HepG2 (cell line): ENCODE results near the gene TRMT112. TPM values are rescaled to one million over a fixed set of nuclear protein-coding genes. Genes with fewer than 3 reads are reported as not detected.

Experiments
- AGO1 ChIP-seq: fragments of 200-400 bp; formaldehyde crosslinking; IDR thresholded peaks from 2 replicates; pipeline ENCODE4 v1.6.1; 2017; ENCODE audit warnings: mild to moderate bottlenecking, low read depth, low read length, moderate library complexity; ENCODE audit not compliant: poor library complexity, severe bottlenecking
- ARNT2 ChIP-seq: sonication (generic); formaldehyde crosslinking; IDR thresholded peaks from 2 replicates; pipeline ENCODE4 v1.8.0; 2022; ENCODE audit warnings: mild to moderate bottlenecking, low read depth, missing genetic modification reagents, moderate library complexity
- CTCF ChIP-seq: sonication (generic); formaldehyde crosslinking; IDR thresholded peaks from 2 replicates; pipeline ENCODE4 v1.5.0; 2020; ENCODE audit warnings: mild to moderate bottlenecking, missing genetic modification reagents, moderate library complexity
- GATAD2A ChIP-seq: IDR thresholded peaks from 2 replicates; pipeline ENCODE4 v1.6.1; 2016
- KDM6A ChIP-seq: IDR thresholded peaks from 2 replicates; pipeline ENCODE4 v1.6.1; 2016; ENCODE audit warnings: low read depth
- MLX ChIP-seq: IDR thresholded peaks from 2 replicates; pipeline ENCODE4 v1.6.1; 2016
- MTERF4 ChIP-seq: sonication (generic); formaldehyde crosslinking; IDR thresholded peaks from 2 replicates; pipeline ENCODE4 v1.8.0; 2023; ENCODE audit warnings: mild to moderate bottlenecking, missing genetic modification reagents
- MXD4 ChIP-seq: IDR thresholded peaks from 2 replicates; pipeline ENCODE4 v1.6.1; 2016; ENCODE audit warnings: mild to moderate bottlenecking, missing biosample characterization, missing genetic modification reagents
- PAXIP1 ChIP-seq: sonication (generic); formaldehyde crosslinking; conservative IDR thresholded peaks from 2 replicates; pipeline ENCODE4 v1.4.0; 2020; ENCODE audit warnings: mild to moderate bottlenecking, missing genetic modification reagents, moderate library complexity
- POLR2G ChIP-seq: fragments of 200-400 bp; formaldehyde crosslinking; IDR thresholded peaks from 2 replicates; pipeline ENCODE4 v1.6.1; 2018; ENCODE audit warnings: mild to moderate bottlenecking, low read depth, low read length, moderate library complexity
- RARA ChIP-seq: IDR thresholded peaks from 2 replicates; pipeline ENCODE4 v1.6.1; 2016; ENCODE audit warnings: missing genetic modification reagents, missing compliant biosample characterization
- RXRB ChIP-seq: IDR thresholded peaks from 2 replicates; pipeline ENCODE4 v1.6.1; 2016; ENCODE audit warnings: borderline replicate concordance, missing genetic modification reagents, missing compliant biosample characterization
- TARDBP ChIP-seq: sonication (generic); formaldehyde crosslinking; IDR thresholded peaks from 2 replicates; pipeline ENCODE4 v1.8.0; 2022; ENCODE audit warnings: mild to moderate bottlenecking, missing genetic modification reagents
- TEAD2 ChIP-seq: sonication (generic); formaldehyde crosslinking; IDR thresholded peaks from 2 replicates; pipeline ENCODE4 v1.9.0; 2021; ENCODE audit warnings: missing genetic modification reagents
- ZBTB43 ChIP-seq: sonication (generic); formaldehyde crosslinking; conservative IDR thresholded peaks from 2 replicates; pipeline ENCODE4 v1.4.0; 2020; ENCODE audit warnings: missing genetic modification reagents
- ZFP91 ChIP-seq: sonication (generic); formaldehyde crosslinking; IDR thresholded peaks from 2 replicates; pipeline ENCODE4 v1.9.0; 2022; ENCODE audit warnings: missing genetic modification reagents, mild to moderate bottlenecking, borderline replicate concordance
- ZNF577 ChIP-seq: sonication (generic); formaldehyde crosslinking; IDR thresholded peaks from 2 replicates; pipeline ENCODE4 v1.4.0; 2020; ENCODE audit warnings: mild to moderate bottlenecking, low read depth, missing genetic modification reagents, borderline replicate concordance
- ZNF589 ChIP-seq: sonication (generic); formaldehyde crosslinking; conservative IDR thresholded peaks from 2 replicates; pipeline ENCODE4 v1.8.0; 2022; ENCODE audit warnings: mild to moderate bottlenecking, moderate library complexity, missing genetic modification reagents
- polyA plus RNA-seq, 8 experiments: library from polyadenylated mRNA; depleted of rRNA in 3 of 8; stranded (reverse) in 7 of 8; unstranded in 1 of 8; fragments of >200 nt; fragmentation: Illumina TruSeq in 4 of 8; extraction: Trizol in 4 of 8; gene quantifications; 2 replicates each; pipeline versions ENCODE4 v1.2.1 to v1.2.3, GENCODE V29; 2011 to 2016; ENCODE audit warnings: low read depth in 4 of 8, missing spikeins in 1 of 8, mixed read lengths in 1 of 8; ENCODE audit not compliant: insufficient read depth in 1 of 8
- total RNA-seq, 5 experiments: library from RNA; depleted of rRNA; stranded (reverse); fragments of >200 nt; fragmentation: Illumina TruSeq; extraction: Trizol; gene quantifications; 2 replicates each; pipeline ENCODE4 v1.2.3, GENCODE V29; 2016; ENCODE audit warnings: low read depth in 1 of 5

TRMT112 gene
- total and polyA plus RNA-seq, 2 of the 13 experiments (the other 11 are each of a cell fraction or from before 2014, with no cell fraction given), result 186 to 409 TPM

GRCh38 chr11:64355078-64355940 lies 38.0 kb upstream of the TRMT112 start (continued):
- TF ChIP-seq PAXIP1 (CRISPR knock-in tag), result peak; percentile 60
- TF ChIP-seq AGO1, result peak; percentile 59
- peak; percentile 69 for TF ChIP-seq POLR2G
- TF ChIP-seq CTCF (CRISPR knock-in tag), result peak; percentile 96
- TF ChIP-seq GATAD2A, result no peak; the same call in 1 of the 2 replicates
- TF ChIP-seq ZFP91 (CRISPR knock-in tag), result peak; percentile 78; the same call in 1 of the 2 replicates
- 0 out of 2 replicates have a peak, but pooled peaks have one; percentile 35 for TF ChIP-seq ARNT2 (CRISPR knock-in tag)
- TF ChIP-seq MTERF4, result 0 out of 2 replicates have a peak, but pooled peaks have one; percentile 31
- peak; percentile 85 for TF ChIP-seq RXRB
- TF ChIP-seq MLX (CRISPR knock-in tag), result 0 out of 2 replicates have a peak, but pooled peaks have one; percentile 29
- peak; percentile 31; the same call in 1 of the 2 replicates for TF ChIP-seq MXD4 (CRISPR knock-in tag)
- TF ChIP-seq ZBTB43 (CRISPR knock-in tag), result no peak
- TF ChIP-seq ZNF577, result no peak
- TF ChIP-seq KDM6A, result 0 out of 2 replicates have a peak, but pooled peaks have one; percentile 15
- peak; percentile 62 for TF ChIP-seq TARDBP (CRISPR knock-in tag)
- no peak for TF ChIP-seq TEAD2
- TF ChIP-seq ZNF589 (CRISPR knock-in tag), result peak; percentile 61; the same call in 1 of the 2 replicates
- peak; percentile 47 for TF ChIP-seq RARA (CRISPR knock-in tag)
